IPS-NIHi11 (cell line): ENCODE measurements around the gene ADGRB3.
"Not testable (repeated sequence)": the region's sequence is repeated elsewhere in the genome, so short reads cannot be mapped to it uniquely, and the experiment has no call there.

ENCODE experiments used
- DNase-seq: peaks from one replicate; pipeline ENCODE4 v3.0.0; 2012; ENCODE audit warnings: mixed read lengths, low spot score

The ADGRB3 gene

GRCh38 chr6:68740828-68741500, 105.9 kb downstream of the ADGRB3 start:
- DNase-seq, result no peak

DNA sequence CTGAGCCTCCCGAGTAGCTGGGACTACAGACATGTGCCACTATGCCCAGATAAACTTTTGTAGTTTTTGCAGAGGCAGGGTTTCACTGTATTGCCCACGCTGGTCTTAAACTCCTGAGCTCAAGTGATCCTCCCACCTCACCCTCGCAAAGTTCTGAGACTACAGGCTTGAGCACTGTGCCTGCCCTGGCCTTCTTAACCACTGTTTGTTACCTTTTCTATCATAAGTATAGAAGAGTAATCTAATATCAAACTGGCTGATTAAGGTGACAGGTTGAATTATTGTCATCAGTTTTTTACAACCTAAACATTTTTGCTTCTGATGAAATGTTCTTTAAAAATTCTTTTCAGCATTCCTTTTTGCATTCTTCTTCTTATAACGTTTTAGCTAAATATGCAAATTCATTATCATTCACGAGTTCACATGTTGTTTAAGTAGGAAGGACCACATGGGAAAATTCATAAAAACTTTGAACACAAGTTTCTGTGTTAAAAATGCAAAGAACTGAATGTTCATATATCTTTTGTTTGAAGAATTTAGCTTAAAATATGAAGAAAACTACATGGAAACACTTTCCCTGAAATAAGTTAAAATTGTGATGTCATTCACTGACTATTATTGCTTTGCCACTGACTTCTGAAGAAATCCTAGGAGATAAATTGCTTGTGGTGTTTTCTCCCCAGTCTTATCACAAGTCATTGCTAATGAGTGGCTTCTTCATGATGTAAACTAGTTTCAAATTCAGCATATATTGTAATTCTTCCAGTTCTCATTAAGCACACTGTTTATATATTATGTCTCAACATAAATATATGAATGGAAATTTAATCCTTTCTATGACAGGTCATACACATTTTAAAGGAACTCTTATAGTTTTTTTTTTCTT, 106.7 kb downstream of the ADGRB3 start:
- DNase-seq, result no peak

DNA sequence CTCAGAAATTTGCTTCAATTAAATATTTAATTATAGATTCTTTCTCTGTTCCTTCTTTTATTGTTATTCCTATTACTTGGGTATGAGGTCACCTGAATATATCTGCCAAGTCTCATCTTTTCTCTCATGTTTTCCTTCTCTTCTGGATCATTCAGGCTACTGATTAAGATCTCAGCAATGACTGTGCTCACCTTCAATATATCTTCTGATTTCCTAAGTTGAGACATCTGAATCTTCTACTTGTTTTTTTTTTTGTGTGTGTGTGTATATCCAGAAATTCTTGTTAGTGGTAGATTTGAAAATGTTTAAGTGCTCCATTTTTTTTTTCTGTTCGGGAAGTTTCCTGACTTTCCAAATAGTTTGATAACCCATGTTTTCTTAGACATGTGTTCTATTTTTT, 108.0 kb downstream of the ADGRB3 start:
- no peak for DNase-seq

DNA sequence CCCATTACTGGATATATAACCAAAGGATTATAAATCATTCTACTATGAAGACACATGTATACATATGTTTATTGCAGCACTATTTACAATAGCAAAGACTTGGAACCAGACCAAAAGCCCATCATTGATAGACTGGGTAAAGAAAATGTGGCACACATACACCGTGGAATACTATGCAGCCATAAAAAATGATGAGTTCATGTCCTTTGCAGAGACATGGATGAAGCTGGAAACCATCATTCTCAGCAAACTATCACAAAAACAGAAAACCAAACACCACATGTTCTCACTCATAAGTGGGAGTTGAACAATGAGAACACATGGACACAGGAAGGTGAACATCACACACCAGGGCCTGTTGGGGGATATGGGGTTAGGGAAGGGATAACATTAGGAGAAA, 109.3 kb downstream of the ADGRB3 start:
- DNase-seq, result not testable (repeated sequence)

DNA sequence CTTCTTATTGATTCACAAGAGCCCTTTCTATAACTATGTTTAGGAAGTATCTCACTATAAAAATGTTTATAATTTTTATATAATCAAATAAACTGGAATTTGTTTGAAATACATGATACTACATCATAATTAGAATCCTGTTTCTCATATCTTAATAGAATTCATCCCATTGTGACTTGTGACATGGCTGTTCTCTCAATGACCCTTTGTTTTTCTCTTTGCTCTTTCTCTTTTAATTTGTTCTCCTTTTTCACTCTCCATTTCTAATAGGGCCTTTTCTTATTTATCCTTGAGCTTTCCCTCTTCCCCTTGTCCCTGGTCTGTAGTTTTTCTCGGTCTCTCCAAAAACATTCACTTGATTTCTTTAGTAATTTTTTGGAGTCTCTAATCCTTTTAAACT, 111.3 kb downstream of the ADGRB3 start:
- DNase-seq, result no peak

DNA sequence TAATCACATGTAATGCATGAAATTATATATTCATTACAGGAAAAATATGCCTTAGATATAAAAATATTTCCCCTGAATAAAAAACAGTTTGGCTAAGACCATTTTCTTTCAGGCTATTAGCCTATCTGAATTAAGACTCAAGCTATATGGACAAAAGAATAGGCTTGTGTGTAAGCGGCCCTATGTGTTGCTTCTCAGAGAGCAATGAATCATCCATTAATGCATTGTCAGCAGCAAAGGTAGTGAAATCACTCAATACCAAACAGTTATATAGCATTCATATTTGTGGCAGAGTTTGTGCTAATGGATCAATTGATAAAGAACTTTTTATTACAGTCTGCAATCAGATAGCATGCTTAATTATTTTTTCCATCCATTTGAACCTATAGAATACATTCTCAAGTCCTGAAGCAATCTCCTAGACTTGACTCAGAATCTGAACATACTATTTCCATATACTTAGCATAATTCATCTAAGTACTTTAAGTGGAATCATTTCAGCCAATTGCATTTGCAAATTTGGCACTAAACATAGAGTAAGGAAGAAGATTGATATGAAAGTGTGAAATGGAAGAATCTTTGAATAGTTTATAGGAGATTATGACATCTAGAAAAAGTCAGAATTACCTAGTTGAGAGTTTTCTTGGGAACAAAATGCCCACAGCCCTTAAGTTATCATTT, 112.2 kb downstream of the ADGRB3 start:
- DNase-seq, result no peak

GRCh38 chr6:68747832-68748231, 112.8 kb downstream of the ADGRB3 start:
- DNase-seq, result not testable (repeated sequence)

- DNase-seq, result no peak
These were observed 119.7 kb downstream of the ADGRB3 start for GRCh38 chr6:68754681-68755213.

GRCh38 chr6:68756454-68757375, 121.6 kb downstream of the ADGRB3 start:
- DNase-seq, result no peak

- no peak for DNase-seq
These were observed 122.7 kb downstream of the ADGRB3 start for GRCh38 chr6:68757821-68758220.

- DNase-seq, result no peak
These were observed 123.5 kb downstream of the ADGRB3 start for GRCh38 chr6:68758559-68758958.

DNA sequence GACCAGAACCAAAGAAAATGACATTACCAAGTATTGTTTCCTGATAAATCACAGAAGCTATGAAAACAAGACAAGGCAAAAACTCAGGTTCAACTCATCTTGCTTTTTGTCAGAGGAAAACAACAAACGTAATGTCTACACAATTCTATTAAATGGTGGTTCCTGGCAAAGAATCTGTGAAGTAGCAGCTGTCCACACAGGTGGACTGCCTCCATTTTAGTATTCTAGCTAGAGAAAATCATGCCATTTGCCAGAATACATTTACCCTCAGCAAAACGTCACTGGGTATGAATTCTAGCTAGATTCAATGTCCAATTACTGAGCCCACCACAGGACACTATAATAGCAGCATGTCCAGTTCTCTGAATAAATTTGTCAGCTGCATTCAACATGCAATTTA, 125.4 kb downstream of the ADGRB3 start:
- no peak for DNase-seq

GRCh38 chr6:68760941-68761676, 126.0 kb downstream of the ADGRB3 start:
- no peak for DNase-seq

DNA sequence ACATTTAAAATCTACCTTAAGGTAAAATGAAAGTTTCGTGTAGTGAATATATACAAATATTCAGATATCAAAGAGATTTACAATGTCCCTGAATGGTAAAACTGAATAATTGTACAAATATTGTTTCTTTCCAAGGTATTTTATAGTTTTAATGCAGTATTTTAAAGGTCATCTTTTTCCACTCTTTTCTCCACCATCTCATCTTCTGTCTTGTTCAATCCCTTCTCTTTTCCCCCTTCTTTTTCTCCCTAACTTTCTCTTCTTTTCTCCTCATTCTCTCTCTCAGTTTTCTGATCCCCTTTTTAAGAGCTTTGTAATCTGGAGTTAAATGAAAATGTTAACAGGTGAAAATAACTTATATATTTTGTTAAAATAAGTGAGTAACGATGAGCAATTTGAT, 126.9 kb downstream of the ADGRB3 start:
- DNase-seq, result no peak

- no peak for DNase-seq
These were observed 136.3 kb downstream of the ADGRB3 start for GRCh38 chr6:68771426-68771825.

GRCh38 chr6:68774843-68775242, 139.8 kb downstream of the ADGRB3 start:
- no peak for DNase-seq

GRCh38 chr6:68776354-68776753, 141.3 kb downstream of the ADGRB3 start:
- no peak for DNase-seq

GRCh38 chr6:68777956-68778355, 142.9 kb downstream of the ADGRB3 start:
- DNase-seq, result no peak

DNA sequence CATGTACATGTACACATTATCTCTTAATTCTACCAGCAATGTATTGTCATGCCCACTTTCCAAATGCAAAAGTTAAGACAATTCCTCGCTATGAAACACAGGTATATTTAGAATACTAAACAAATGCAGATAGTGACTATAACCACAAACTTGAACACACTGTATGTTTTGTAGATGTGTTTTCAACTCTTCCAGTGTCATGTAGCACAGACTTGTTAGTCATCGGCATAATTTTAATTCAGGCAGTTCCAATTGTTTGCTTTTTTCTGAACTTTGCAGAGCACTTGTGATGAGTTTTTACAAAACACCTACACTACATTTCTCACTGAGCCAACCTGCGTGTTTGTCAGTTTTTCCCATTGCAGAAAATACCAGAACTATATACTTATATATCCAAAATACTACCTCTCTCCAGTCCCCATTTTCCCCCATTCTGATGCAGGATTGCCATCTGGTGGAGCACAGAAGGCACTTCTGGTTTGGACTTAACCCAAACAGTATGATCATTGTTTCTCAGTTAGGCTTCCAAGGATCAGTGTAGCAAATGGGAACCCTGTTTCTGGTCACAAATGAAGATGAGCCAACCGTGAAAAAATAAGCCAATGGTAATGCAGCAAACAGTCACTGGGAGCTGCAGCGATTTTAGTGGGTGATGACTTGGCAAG, 143.4 kb downstream of the ADGRB3 start:
- peak; percentile 55 for DNase-seq

DNA sequence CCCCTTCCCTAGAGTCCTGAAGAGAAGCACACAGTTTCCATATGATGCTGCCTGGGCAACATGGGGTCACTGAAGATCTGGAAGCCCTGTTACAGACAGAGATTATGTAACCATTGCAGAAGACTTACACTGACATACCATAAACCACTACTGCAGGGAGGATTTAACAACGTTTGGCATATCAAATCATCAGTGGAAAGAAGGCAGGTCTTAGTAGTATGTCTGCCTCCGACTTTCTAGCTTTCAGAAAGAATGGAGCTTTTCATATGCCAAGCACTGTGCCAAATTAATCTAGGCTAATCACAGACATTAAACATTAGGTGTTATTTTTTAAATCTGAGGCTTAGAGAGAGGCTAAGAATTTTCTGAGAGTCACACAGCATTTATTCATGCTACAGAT, 144.3 kb downstream of the ADGRB3 start:
- DNase-seq, result no peak
